Measurements from ENCODE around the gene VAMP7.
A peak's percentile ranks its signal among the peaks of the same experiment; 100 is the strongest.
"Not testable (repeated sequence)": the region's sequence is repeated elsewhere in the genome, so short reads cannot be mapped to it uniquely, and the experiment has no call there.

The VAMP7 gene

DNA sequence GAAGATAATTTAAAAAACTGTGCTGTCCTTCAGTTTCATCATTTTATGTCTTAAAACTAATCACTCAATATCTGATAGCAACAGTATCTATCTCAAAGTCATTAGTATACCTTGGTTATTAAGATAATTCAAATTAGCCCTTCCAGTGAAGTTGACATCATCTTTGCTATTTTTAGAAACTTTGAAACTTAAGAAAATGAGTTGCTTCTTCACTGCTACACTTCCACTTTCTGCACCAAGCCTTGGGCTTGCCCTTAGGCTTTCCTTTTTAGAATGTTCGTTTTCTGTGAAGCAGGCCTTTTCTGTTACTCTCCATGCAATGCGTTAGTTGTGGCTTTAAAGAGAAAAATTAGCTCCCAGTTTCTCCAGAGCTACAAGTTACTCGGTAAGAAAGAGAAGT lies 4.4 kb upstream of the VAMP7 start:
- Histone ChIP-seq H3K4me3 (ENCODE audit: low read length) (no peak overlapping the region), H3K36me3 (ENCODE audit: insufficient read depth, low read depth, low read length) (no peaks in the 10 kb centered on the region), H3K4me1 (ENCODE audit: insufficient read depth, low read length) (no peaks in the 10 kb centered on the region), H3K9ac (ENCODE audit: low read depth, low read length) (no peak overlapping the region), H3K27ac (ENCODE audit: low read length) (no peak overlapping the region), H3K9me3 (ENCODE audit: insufficient read depth, low read depth, low read length) (peaks cover 44% of the 10 kb centered on the region), H3K27me3 (ENCODE audit: insufficient read depth, low read length) (no peaks in the 10 kb centered on the region; the same call in 1 of the 2 replicates)

DNA sequence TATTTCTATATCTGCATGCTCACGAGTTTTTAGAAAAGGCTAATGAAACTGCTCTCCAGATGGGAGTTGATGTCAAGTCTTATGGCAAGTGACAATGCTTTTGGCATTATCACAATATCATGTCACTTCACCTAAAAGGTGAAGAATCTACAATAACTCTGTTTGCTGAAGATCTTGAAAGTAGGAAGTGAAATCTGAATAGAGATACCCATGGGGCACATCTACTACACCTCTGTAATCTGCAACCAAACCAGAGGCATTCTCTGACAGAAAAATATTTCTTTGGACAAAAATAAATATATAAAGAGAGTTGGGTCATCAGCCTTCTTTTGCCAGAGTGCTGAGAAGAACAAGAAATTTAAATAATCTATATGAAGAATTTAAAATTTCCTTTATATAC lies 3.9 kb upstream of the VAMP7 start:
- H3K4me1 ChIP-seq (ENCODE audit: insufficient read depth, low read length), result no peaks in the 10 kb centered on the region
- peaks cover 49% of the 10 kb centered on the region for H3K9me3 ChIP-seq (ENCODE audit: insufficient read depth, low read depth, low read length)
- H3K27me3 ChIP-seq (ENCODE audit: insufficient read depth, low read length), result no peaks in the 10 kb centered on the region; the same call in 1 of the 2 replicates
- H3K9ac ChIP-seq (ENCODE audit: low read depth, low read length), result no peak overlapping the region
- H3K36me3 ChIP-seq (ENCODE audit: insufficient read depth, low read depth, low read length), result no peaks in the 10 kb centered on the region
- H3K27ac ChIP-seq (ENCODE audit: low read length), result no peak overlapping the region
- H3K4me3 ChIP-seq (ENCODE audit: low read length), result no peak overlapping the region

DNA sequence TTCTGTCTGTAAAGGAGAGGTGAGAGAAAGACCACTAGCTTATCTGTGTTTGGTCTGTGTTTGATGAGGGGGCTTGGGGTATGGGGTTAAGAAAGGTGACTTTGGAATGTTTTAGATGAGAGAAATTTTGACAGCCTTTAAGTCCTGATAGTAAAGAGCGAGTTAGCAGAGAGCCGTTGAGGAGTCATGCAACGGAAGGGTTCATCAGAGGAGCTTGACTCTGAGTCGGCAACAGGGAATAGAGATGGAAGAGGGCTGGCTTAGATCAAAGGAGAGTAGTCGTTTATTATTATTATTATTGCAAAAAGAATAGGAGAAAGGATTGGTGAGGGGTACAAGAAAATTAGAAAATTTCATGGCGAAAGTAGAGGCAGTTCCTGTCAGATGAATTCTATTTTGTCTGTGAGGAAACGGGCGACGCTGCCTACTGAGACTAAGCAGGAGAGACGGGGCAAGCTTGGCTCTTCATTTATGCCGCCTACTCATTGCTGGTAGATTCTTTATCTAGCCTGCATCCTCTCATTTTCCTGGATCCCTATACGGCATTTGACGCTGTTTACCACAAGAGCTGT lies 473 bp upstream of the VAMP7 start:
- peak overlapping the region; percentile 95 for H3K4me3 ChIP-seq (ENCODE audit: low read length)
- no peaks in the 10 kb centered on the region for H3K4me1 ChIP-seq (ENCODE audit: insufficient read depth, low read length)
- no peak overlapping the region for H3K27ac ChIP-seq (ENCODE audit: low read length)
- peaks cover 1% of the 10 kb centered on the region; the same call in 1 of the 2 replicates for H3K36me3 ChIP-seq (ENCODE audit: insufficient read depth, low read depth, low read length)
- H3K27me3 ChIP-seq (ENCODE audit: insufficient read depth, low read length), result no peaks in the 10 kb centered on the region; the same call in 1 of the 2 replicates
- H3K9me3 ChIP-seq (ENCODE audit: insufficient read depth, low read depth, low read length), result peaks cover 43% of the 10 kb centered on the region
- H3K9ac ChIP-seq (ENCODE audit: low read depth, low read length), result no peak overlapping the region

DNA sequence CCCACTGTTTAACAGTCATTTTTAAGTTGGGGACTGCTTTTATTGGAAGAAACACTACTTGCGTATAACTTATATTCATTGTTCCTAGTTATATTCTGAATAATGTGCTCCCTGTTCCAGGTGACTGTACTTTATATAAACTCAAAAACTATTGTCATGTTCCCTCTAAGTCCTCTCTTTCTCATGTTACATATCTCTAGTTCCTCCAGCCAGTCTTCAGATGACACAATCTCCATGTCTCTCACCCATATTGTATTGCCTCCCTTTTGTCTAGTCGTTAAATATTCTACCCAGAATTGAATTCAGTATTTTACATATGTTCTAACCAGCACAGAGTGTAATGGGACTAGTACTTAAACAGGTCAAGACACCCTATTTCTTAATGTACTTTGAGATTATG lies 5.3 kb downstream of the VAMP7 start:
- no peak overlapping the region for H3K27ac ChIP-seq (ENCODE audit: low read length)
- no peaks in the 10 kb centered on the region for H3K4me1 ChIP-seq (ENCODE audit: insufficient read depth, low read length)
- H3K4me3 ChIP-seq (ENCODE audit: low read length), result no peak overlapping the region
- peaks cover 18% of the 10 kb centered on the region for H3K36me3 ChIP-seq (ENCODE audit: insufficient read depth, low read depth, low read length)
- no peaks in the 10 kb centered on the region for H3K27me3 ChIP-seq (ENCODE audit: insufficient read depth, low read length)
- peaks cover 40% of the 10 kb centered on the region for H3K9me3 ChIP-seq (ENCODE audit: insufficient read depth, low read depth, low read length)
- no peak overlapping the region for H3K9ac ChIP-seq (ENCODE audit: low read depth, low read length)

DNA sequence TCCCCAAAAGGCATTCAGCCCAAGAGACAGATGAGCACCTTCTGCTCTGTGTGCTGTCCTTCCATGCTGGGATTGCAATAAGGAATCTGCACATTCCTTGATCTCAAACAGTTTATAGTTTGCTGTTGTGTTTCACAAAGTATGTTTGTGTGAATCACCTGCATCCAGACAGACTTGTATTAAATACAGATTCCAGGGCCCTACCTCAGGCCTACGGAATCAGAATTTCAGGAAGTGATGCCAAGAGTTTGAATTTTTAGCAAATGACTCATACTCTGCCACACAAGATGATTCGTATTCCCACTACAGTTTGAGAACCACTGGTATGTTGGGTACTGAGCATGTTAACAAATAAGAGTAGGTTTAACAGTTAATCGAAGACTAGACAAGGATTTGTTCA lies 7.0 kb downstream of the VAMP7 start:
- no peak overlapping the region for H3K9ac ChIP-seq (ENCODE audit: low read depth, low read length)
- no peaks in the 10 kb centered on the region for H3K4me1 ChIP-seq (ENCODE audit: insufficient read depth, low read length)
- H3K36me3 ChIP-seq (ENCODE audit: insufficient read depth, low read depth, low read length), result peaks cover 26% of the 10 kb centered on the region
- no peak overlapping the region for H3K4me3 ChIP-seq (ENCODE audit: low read length)
- H3K27ac ChIP-seq (ENCODE audit: low read length), result no peak overlapping the region
- H3K27me3 ChIP-seq (ENCODE audit: insufficient read depth, low read length), result no peaks in the 10 kb centered on the region
- peaks cover 27% of the 10 kb centered on the region for H3K9me3 ChIP-seq (ENCODE audit: insufficient read depth, low read depth, low read length)

DNA sequence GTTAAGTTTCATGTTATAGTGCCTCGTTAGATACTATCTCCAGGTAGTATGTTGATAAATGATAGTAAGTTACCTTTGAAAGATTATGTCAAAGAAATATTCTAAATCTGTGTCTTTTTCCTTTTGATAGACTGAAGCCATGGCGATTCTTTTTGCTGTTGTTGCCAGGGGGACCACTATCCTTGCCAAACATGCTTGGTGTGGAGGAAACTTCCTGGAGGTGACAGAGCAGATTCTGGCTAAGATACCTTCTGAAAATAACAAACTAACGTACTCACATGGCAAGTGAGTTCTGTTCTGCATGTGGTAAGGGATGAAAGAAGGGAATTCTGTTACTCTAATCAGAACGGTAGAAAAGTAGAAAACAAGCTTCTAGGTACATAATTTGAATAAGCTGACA lies 8.2 kb downstream of the VAMP7 start:
- Histone ChIP-seq H3K27ac (ENCODE audit: low read length) (no peak overlapping the region), H3K9me3 (ENCODE audit: insufficient read depth, low read depth, low read length) (peaks cover 26% of the 10 kb centered on the region), H3K4me3 (ENCODE audit: low read length) (no peak overlapping the region), H3K9ac (ENCODE audit: low read depth, low read length) (no peak overlapping the region), H3K4me1 (ENCODE audit: insufficient read depth, low read length) (no peaks in the 10 kb centered on the region), H3K36me3 (ENCODE audit: insufficient read depth, low read depth, low read length) (peaks cover 26% of the 10 kb centered on the region), H3K27me3 (ENCODE audit: insufficient read depth, low read length) (no peaks in the 10 kb centered on the region)

DNA sequence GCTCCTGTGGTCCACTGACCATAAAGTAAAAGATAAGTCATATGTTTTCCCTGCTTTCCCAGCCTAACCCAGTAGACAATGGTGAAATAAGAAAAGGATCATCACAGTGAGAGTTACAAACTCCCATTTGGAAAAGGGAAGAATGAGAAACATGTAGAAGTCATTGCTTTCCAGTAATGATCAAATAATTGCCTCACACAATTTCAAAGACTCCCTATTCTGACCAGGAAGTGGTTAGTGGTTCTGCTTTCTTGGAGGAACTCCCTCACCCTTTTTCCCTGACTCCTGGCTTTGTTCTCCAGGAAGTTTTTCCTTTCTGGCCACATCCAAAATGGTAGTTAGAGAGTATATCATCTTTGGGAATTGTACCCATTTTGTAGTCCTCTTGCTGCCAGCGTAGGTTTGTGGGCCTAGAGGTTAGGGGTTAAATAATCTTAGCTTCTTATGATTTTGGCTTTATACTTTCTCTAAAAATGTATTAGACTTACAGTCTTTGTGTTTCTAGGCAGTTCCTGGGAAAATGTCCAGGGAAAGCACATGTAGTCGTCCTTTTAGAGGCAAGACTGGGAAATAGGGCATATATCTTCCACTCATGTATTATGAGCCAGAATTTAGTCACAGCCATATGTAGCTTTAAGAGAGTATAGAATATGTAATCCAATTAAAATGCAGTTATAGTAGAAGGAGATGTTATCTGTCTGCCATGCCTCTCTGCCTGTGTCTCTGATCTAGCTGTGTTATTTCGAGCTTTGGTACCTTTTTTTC lies 10.5 kb downstream of the VAMP7 start:
- Histone ChIP-seq H3K27me3 (ENCODE audit: insufficient read depth, low read length) (no peaks in the 10 kb centered on the region), H3K9me3 (ENCODE audit: insufficient read depth, low read depth, low read length) (peaks cover 29% of the 10 kb centered on the region), H3K9ac (ENCODE audit: low read depth, low read length) (no peak overlapping the region), H3K36me3 (ENCODE audit: insufficient read depth, low read depth, low read length) (peaks cover 27% of the 10 kb centered on the region), H3K27ac (ENCODE audit: low read length) (no peak overlapping the region), H3K4me1 (ENCODE audit: insufficient read depth, low read length) (no peaks in the 10 kb centered on the region), H3K4me3 (ENCODE audit: low read length) (no peak overlapping the region)

DNA sequence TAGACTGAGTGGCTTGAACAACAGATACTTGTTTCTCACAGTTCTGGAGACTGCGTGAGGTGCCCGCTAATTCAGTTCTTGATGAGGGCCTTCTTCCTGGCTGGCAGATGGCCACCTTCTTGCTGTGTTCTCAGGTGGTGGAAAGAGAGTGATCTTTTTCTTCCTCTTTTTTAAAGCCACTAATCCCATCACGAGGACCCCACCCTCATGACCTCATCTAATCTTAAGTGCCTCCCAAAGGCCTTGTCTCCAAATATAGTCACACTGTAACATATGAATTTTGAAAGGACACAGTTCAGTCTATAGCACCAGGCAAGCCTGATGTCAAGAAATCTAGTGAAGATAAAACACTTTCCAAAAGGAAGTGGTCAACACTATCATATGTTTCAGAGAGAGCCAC lies 12.4 kb downstream of the VAMP7 start:
- Histone ChIP-seq H3K9ac (ENCODE audit: low read depth, low read length) (no peak overlapping the region), H3K4me1 (ENCODE audit: insufficient read depth, low read length) (no peaks in the 10 kb centered on the region), H3K9me3 (ENCODE audit: insufficient read depth, low read depth, low read length) (peaks cover 37% of the 10 kb centered on the region), H3K36me3 (ENCODE audit: insufficient read depth, low read depth, low read length) (peaks cover 35% of the 10 kb centered on the region), H3K27ac (ENCODE audit: low read length) (no peak overlapping the region), H3K27me3 (ENCODE audit: insufficient read depth, low read length) (no peaks in the 10 kb centered on the region), H3K4me3 (ENCODE audit: low read length) (no peak overlapping the region)

DNA sequence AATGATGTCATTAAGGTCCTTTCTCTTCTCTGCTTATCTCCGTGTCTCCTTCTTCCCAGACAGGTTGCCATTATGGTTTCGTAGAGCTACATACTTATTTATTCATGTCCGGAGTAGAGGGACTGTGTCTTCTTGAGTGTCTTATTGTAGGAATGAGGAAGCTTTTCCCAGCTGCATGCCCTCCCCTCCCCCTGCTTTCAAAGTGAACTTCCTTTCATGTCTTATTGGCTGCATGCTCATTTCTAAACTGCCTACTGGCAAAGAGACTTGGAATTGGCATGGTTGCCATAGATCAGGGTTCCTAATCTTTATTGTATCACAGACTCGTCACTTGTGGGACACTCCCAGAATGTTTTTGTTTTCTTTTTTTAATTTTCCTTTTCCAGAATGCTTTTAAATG lies 15.4 kb downstream of the VAMP7 start:
- no peak overlapping the region for H3K9ac ChIP-seq (ENCODE audit: low read depth, low read length)
- H3K9me3 ChIP-seq (ENCODE audit: insufficient read depth, low read depth, low read length), result peaks cover 45% of the 10 kb centered on the region
- H3K4me3 ChIP-seq (ENCODE audit: low read length), result no peak overlapping the region
- peaks cover 41% of the 10 kb centered on the region for H3K36me3 ChIP-seq (ENCODE audit: insufficient read depth, low read depth, low read length)
- no peak overlapping the region for H3K27ac ChIP-seq (ENCODE audit: low read length)
- H3K27me3 ChIP-seq (ENCODE audit: insufficient read depth, low read length), result no peaks in the 10 kb centered on the region
- H3K4me1 ChIP-seq (ENCODE audit: insufficient read depth, low read length), result no peaks in the 10 kb centered on the region

DNA sequence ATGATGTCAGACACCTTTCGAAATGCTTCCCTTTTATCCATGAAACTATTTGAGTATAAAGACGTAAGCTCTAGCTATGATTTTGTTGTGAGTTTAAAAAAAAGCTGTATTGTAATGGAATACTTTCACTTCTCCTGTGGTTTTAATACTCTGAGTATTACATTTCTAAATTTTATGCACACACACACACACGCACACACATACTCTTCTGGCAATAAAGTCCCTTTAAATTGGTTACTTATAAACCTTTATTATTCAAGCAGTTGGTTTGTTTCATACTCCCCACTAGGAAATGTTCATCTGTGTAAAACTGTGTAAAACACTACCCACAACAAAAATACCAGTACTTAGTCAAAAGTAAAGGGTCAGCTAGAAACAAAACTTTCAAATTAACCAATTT lies 18.2 kb downstream of the VAMP7 start:
- H3K4me3 ChIP-seq (ENCODE audit: low read length), result no peak overlapping the region
- H3K27me3 ChIP-seq (ENCODE audit: insufficient read depth, low read length), result no peaks in the 10 kb centered on the region
- peaks cover 34% of the 10 kb centered on the region for H3K36me3 ChIP-seq (ENCODE audit: insufficient read depth, low read depth, low read length)
- H3K27ac ChIP-seq (ENCODE audit: low read length), result no peak overlapping the region
- peaks cover 42% of the 10 kb centered on the region for H3K9me3 ChIP-seq (ENCODE audit: insufficient read depth, low read depth, low read length)
- H3K9ac ChIP-seq (ENCODE audit: low read depth, low read length), result no peak overlapping the region
- H3K4me1 ChIP-seq (ENCODE audit: insufficient read depth, low read length), result no peaks in the 10 kb centered on the region

DNA sequence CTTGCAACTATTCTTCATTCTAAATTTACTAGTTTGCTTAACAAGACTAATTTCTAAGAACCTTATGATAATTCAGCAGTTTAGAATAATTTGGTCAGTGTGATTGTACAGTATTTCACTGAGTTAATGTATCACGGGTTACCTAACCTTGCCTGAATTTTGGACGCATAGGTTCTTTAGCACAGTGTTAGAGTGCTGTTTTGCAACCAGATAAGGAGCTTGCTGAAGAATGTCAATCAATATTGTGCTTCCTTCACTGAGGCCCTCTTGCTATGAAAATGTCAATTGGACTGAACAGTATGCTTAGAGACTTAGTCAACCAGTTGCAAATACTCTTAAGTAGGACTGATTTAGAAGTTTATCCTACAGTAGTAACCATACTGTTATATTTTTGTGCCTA lies 19.6 kb downstream of the VAMP7 start:
- Histone ChIP-seq H3K9ac (ENCODE audit: low read depth, low read length) (no peak overlapping the region), H3K4me1 (ENCODE audit: insufficient read depth, low read length) (no peaks in the 10 kb centered on the region), H3K36me3 (ENCODE audit: insufficient read depth, low read depth, low read length) (peaks cover 24% of the 10 kb centered on the region), H3K9me3 (ENCODE audit: insufficient read depth, low read depth, low read length) (peaks cover 35% of the 10 kb centered on the region), H3K4me3 (ENCODE audit: low read length) (no peak overlapping the region), H3K27me3 (ENCODE audit: insufficient read depth, low read length) (no peaks in the 10 kb centered on the region), H3K27ac (ENCODE audit: low read length) (no peak overlapping the region)

DNA sequence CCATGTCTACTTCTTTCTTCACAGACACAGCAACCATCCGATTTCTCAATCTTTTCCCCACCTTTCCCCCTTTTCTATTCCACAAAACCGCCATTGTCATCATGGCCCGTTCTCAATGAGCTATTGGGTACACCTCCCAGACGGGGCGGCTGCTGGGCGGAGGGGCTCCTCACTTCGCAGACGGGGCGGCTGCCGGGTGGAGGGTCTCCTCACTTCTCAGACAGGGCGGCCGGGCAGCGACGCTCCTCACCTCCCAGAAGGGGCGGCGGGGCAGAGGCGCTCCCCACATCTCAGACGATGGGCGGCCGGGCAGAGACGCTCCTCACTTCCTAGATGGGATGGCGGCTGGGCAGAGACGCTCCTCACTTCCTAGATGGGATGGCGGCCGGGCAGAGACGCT lies 26.5 kb downstream of the VAMP7 start:
- H3K27me3 ChIP-seq (ENCODE audit: insufficient read depth, low read length); H3K27ac ChIP-seq (ENCODE audit: low read length); H3K9ac ChIP-seq (ENCODE audit: low read depth, low read length); H3K4me3 ChIP-seq (ENCODE audit: low read length); H3K4me1 ChIP-seq (ENCODE audit: insufficient read depth, low read length): not testable (repeated sequence)
- Histone ChIP-seq H3K36me3 (ENCODE audit: insufficient read depth, low read depth, low read length) (peaks cover 14% of the 10 kb centered on the region; the same call in 1 of the 2 replicates), H3K9me3 (ENCODE audit: insufficient read depth, low read depth, low read length) (peaks cover 39% of the 10 kb centered on the region)

Data from iPS-20b (cell line).